Osteocyte (in vitro differentiated cells): ENCODE measurements around the gene ACER3. TPM values are rescaled to one million over a fixed set of nuclear protein-coding genes. Genes with fewer than 3 reads are reported as not detected.

Experiments used
- DNase-seq: peaks from one replicate; pipeline ENCODE4 v3.0.0; 2021; ENCODE audit warnings: mixed read lengths; ENCODE audit not compliant: unreplicated experiment; ENCODE audit errors: extremely low spot score
- H3K27ac Mint-ChIP-seq: one replicate; pipeline ENCODE4 v1.8.0; 2021; ENCODE audit warnings: mild to moderate bottlenecking, mixed read lengths; ENCODE audit not compliant: unreplicated experiment
- H3K27me3 Mint-ChIP-seq: one replicate; pipeline ENCODE4 v1.8.0; 2021; ENCODE audit warnings: mixed read lengths; ENCODE audit not compliant: unreplicated experiment
- H3K36me3 Mint-ChIP-seq: one replicate; pipeline ENCODE4 v1.8.0; 2021; ENCODE audit warnings: mixed read lengths; ENCODE audit not compliant: unreplicated experiment
- H3K4me1 Mint-ChIP-seq: one replicate; pipeline ENCODE4 v1.8.0; 2021; ENCODE audit warnings: mixed read lengths; ENCODE audit not compliant: unreplicated experiment
- H3K4me3 Mint-ChIP-seq: one replicate; pipeline ENCODE4 v1.8.0; 2021; ENCODE audit warnings: mild to moderate bottlenecking, moderate library complexity, mixed read lengths; ENCODE audit not compliant: unreplicated experiment
- H3K9me3 Mint-ChIP-seq: one replicate; pipeline ENCODE4 v1.8.0; 2021; ENCODE audit warnings: mixed read lengths; ENCODE audit not compliant: unreplicated experiment
- CTCF ChIP-seq: fragments of 200-600 bp; sonication (generic); IDR thresholded peaks from 2 replicates; pipeline ENCODE4 v1.5.0; 2021; ENCODE audit warnings: antibody characterized with exemption, mild to moderate bottlenecking, moderate library complexity
- total RNA-seq: library from RNA; stranded (reverse); gene quantifications from 2 replicates; pipeline ENCODE4 v1.2.1, GENCODE V29; 2021

ACER3 gene
- total RNA-seq, 1 donor from 2014 or later, result 17.4 TPM

- Mint-ChIP-seq H3K27ac (no peak overlapping the region), H3K27me3 (no peaks in the 10 kb centered on the region), H3K4me1 (no peaks in the 10 kb centered on the region), H3K36me3 (peaks cover 7% of the 10 kb centered on the region), H3K4me3 (no peak overlapping the region), H3K9me3 (peaks cover 4% of the 10 kb centered on the region)
- no peak for TF ChIP-seq CTCF
- DNase-seq, result no peak
These were observed 134.4 kb downstream of the ACER3 start for GRCh38 chr11:76995081-76995576.

- H3K27ac Mint-ChIP-seq, result no peak overlapping the region
These were observed 136.8 kb downstream of the ACER3 start for GRCh38 chr11:76997512-76997911.

GRCh38 chr11:76999597-76999996, 138.9 kb downstream of the ACER3 start:
- DNase-seq, result no peak
- no peaks in the 10 kb centered on the region for H3K27me3 Mint-ChIP-seq
- TF ChIP-seq CTCF, result no peak
- peaks cover 11% of the 10 kb centered on the region for H3K9me3 Mint-ChIP-seq
- H3K27ac Mint-ChIP-seq, result no peak overlapping the region
- H3K4me1 Mint-ChIP-seq, result no peaks in the 10 kb centered on the region
- H3K4me3 Mint-ChIP-seq, result no peak overlapping the region
- H3K36me3 Mint-ChIP-seq, result peaks cover 17% of the 10 kb centered on the region

More at GRCh38 chr11:76997512-76997911, 136.8 kb downstream of the ACER3 start:
- Mint-ChIP-seq H3K4me3 (no peak overlapping the region), H3K27me3 (no peaks in the 10 kb centered on the region), H3K9me3 (peaks cover 4% of the 10 kb centered on the region), H3K4me1 (no peaks in the 10 kb centered on the region), H3K36me3 (peaks cover 10% of the 10 kb centered on the region)
- TF ChIP-seq CTCF, result no peak
- DNase-seq, result no peak

GRCh38 chr11:77001613-77002012, 140.9 kb downstream of the ACER3 start:
- H3K4me3 Mint-ChIP-seq, result no peak overlapping the region
- H3K36me3 Mint-ChIP-seq, result peaks cover 16% of the 10 kb centered on the region
- TF ChIP-seq CTCF, result no peak
- no peaks in the 10 kb centered on the region for H3K4me1 Mint-ChIP-seq
- H3K27ac Mint-ChIP-seq, result no peak overlapping the region
- peaks cover 15% of the 10 kb centered on the region for H3K9me3 Mint-ChIP-seq
- DNase-seq, result no peak
- no peaks in the 10 kb centered on the region for H3K27me3 Mint-ChIP-seq

GRCh38 chr11:77002776-77003175, 142.1 kb downstream of the ACER3 start:
- DNase-seq, result no peak
- no peaks in the 10 kb centered on the region for H3K27me3 Mint-ChIP-seq
- H3K27ac Mint-ChIP-seq, result no peak overlapping the region
- H3K9me3 Mint-ChIP-seq, result peaks cover 16% of the 10 kb centered on the region
- no peaks in the 10 kb centered on the region for H3K4me1 Mint-ChIP-seq
- no peak for TF ChIP-seq CTCF
- peaks cover 16% of the 10 kb centered on the region for H3K36me3 Mint-ChIP-seq
- no peak overlapping the region for H3K4me3 Mint-ChIP-seq
